ENCODE measurements around the gene DHCR24.
A peak's percentile ranks its signal among the peaks of the same experiment; 100 is the strongest.

DHCR24 gene

GRCh38 chr1:54889132-54889725 is 2.2 kb upstream of the DHCR24 start:
- no peak overlapping the region for H3K4me2 ChIP-seq
- H3K36me3 ChIP-seq, result no peaks in the 10 kb centered on the region
- peaks cover 0 to 13% (median 9%) of the 10 kb centered on the region in 11 experiments; a peak in 16 of 22 replicates for H3K9me3 ChIP-seq (replicated peaks in 1 of 11)
- H3K27ac ChIP-seq, result no peak overlapping the region
- no peak for TF ChIP-seq Cebpa-rat (IDR thresholded peaks at IDR 0.05)
- no peaks in the 10 kb centered on the region for H4K20me1 ChIP-seq
- H3K4me3 ChIP-seq, result no peak overlapping the region
- no peak overlapping the region for H3K9ac ChIP-seq
- peaks cover 0 to 12% (median 3%) of the 10 kb centered on the region in 10 experiments; a peak in 12 of 20 replicates for H3K4me1 ChIP-seq
- no peaks in the 10 kb centered on the region for H3K27me3 ChIP-seq

- Histone ChIP-seq H3K4me1 (peaks cover 0 to 20% (median 11%) of the 10 kb centered on the region in 10 experiments; a peak in 13 of 20 replicates), H3K9ac (no peak overlapping the region), H4K20me1 (no peaks in the 10 kb centered on the region), H3K36me3 (no peaks in the 10 kb centered on the region), H3K9me3 (replicated peaks in 1 of 11) (peaks cover 0 to 13% (median 9%) of the 10 kb centered on the region in 11 experiments; a peak in 16 of 22 replicates), H3K27me3 (no peaks in the 10 kb centered on the region), H3K4me3 (no peak overlapping the region), H3K4me2 (no peak overlapping the region), H3K27ac (no peak overlapping the region)
- TF ChIP-seq Cebpa-rat (IDR thresholded peaks at IDR 0.05), result no peak
Measured at GRCh38 chr1:54888080-54888733, 1.2 kb upstream of the DHCR24 start.

- TF ChIP-seq Cebpa-rat (IDR thresholded peaks at IDR 0.05), result no peak
- no peak overlapping the region for H3K27ac ChIP-seq
- peaks cover 0 to 18% (median 11%) of the 10 kb centered on the region in 10 experiments; a peak in 13 of 20 replicates for H3K4me1 ChIP-seq
- no peak overlapping the region for H3K9ac ChIP-seq
- H3K4me3 ChIP-seq, result no peak overlapping the region
- no peaks in the 10 kb centered on the region for H4K20me1 ChIP-seq
- H3K9me3 ChIP-seq (replicated peaks in 1 of 11), result peaks cover 0 to 13% (median 9%) of the 10 kb centered on the region in 11 experiments; a peak in 16 of 22 replicates
- H3K4me2 ChIP-seq, result no peak overlapping the region
- no peaks in the 10 kb centered on the region for H3K36me3 ChIP-seq
- H3K27me3 ChIP-seq, result no peaks in the 10 kb centered on the region
Measured at GRCh38 chr1:54887665-54888071, 673 bp upstream of the DHCR24 start.

- H3K4me1 ChIP-seq, result peaks cover 0 to 18% (median 11%) of the 10 kb centered on the region in 10 experiments; a peak in 13 of 20 replicates
- H3K9ac ChIP-seq, result no peak overlapping the region
- H3K27ac ChIP-seq, result no peak overlapping the region
- no peak overlapping the region for H3K4me3 ChIP-seq
- H3K4me2 ChIP-seq, result no peak overlapping the region
- TF ChIP-seq Cebpa-rat (IDR thresholded peaks at IDR 0.05), result no peak
- peaks cover 0 to 13% (median 9%) of the 10 kb centered on the region in 11 experiments; a peak in 16 of 22 replicates for H3K9me3 ChIP-seq (replicated peaks in 1 of 11)
- no peaks in the 10 kb centered on the region for H4K20me1 ChIP-seq
- H3K36me3 ChIP-seq, result no peaks in the 10 kb centered on the region
- no peaks in the 10 kb centered on the region for H3K27me3 ChIP-seq
Measured at GRCh38 chr1:54885807-54886723, 930 bp downstream of the DHCR24 start.

GRCh38 chr1:54885237-54885679 is 1.7 kb downstream of the DHCR24 start:
- no peak overlapping the region for H3K27ac ChIP-seq
- no peaks in the 10 kb centered on the region for H3K36me3 ChIP-seq

GRCh38 chr1:54884768-54885167 is 2.2 kb downstream of the DHCR24 start:
- peaks cover 0 to 15% (median 11%) of the 10 kb centered on the region in 11 experiments; a peak in 17 of 22 replicates for H3K9me3 ChIP-seq (replicated peaks in 1 of 11)
- H3K36me3 ChIP-seq, result no peaks in the 10 kb centered on the region
- no peak overlapping the region for H3K27ac ChIP-seq
- no peak overlapping the region for H3K4me3 ChIP-seq
- no peaks in the 10 kb centered on the region for H3K27me3 ChIP-seq
- no peaks in the 10 kb centered on the region for H4K20me1 ChIP-seq
- H3K4me1 ChIP-seq, result peaks cover 0 to 18% (median 11%) of the 10 kb centered on the region in 10 experiments; a peak in 13 of 20 replicates
- no peak for TF ChIP-seq Cebpa-rat (IDR thresholded peaks at IDR 0.05)
- no peak overlapping the region for H3K9ac ChIP-seq
- peak overlapping the region in 5 of 11 experiments; percentile 6 to 29 (median 21); a peak in 3 of 22 replicates for H3K4me2 ChIP-seq

More at GRCh38 chr1:54885237-54885679, 1.7 kb downstream of the DHCR24 start:
- Histone ChIP-seq H3K4me3 (no peak overlapping the region), H3K4me2 (no peak overlapping the region), H3K9me3 (replicated peaks in 1 of 11) (peaks cover 0 to 15% (median 11%) of the 10 kb centered on the region in 11 experiments; a peak in 16 of 22 replicates), H3K4me1 (peaks cover 0 to 18% (median 11%) of the 10 kb centered on the region in 10 experiments; a peak in 13 of 20 replicates), H4K20me1 (no peaks in the 10 kb centered on the region), H3K9ac (no peak overlapping the region), H3K27me3 (no peaks in the 10 kb centered on the region)
- no peak for TF ChIP-seq Cebpa-rat (IDR thresholded peaks at IDR 0.05)

GRCh38 chr1:54884135-54884586 is 2.8 kb downstream of the DHCR24 start:
- TF ChIP-seq Cebpa-rat (IDR thresholded peaks at IDR 0.05), result no peak
- Histone ChIP-seq H4K20me1 (no peaks in the 10 kb centered on the region), H3K9me3 (replicated peaks in 1 of 11) (peaks cover under 1 to 18% (median 11%) of the 10 kb centered on the region in 11 experiments; a peak in 17 of 22 replicates), H3K9ac (no peak overlapping the region), H3K4me1 (peaks cover 0 to 18% (median 11%) of the 10 kb centered on the region in 10 experiments; a peak in 13 of 20 replicates), H3K27ac (no peak overlapping the region), H3K4me2 (peak overlapping the region in 9 of 11 experiments; percentile 2 to 38 (median 12); a peak in 10 of 22 replicates), H3K4me3 (no peak overlapping the region), H3K27me3 (no peaks in the 10 kb centered on the region), H3K36me3 (no peaks in the 10 kb centered on the region)

GRCh38 chr1:54883349-54884102 is 3.5 kb downstream of the DHCR24 start:
- Histone ChIP-seq H3K9me3 (replicated peaks in 1 of 11) (peaks cover 4 to 22% (median 11%) of the 10 kb centered on the region in 11 experiments; a peak in 17 of 22 replicates), H3K36me3 (no peaks in the 10 kb centered on the region), H3K4me3 (no peak overlapping the region)

More at GRCh38 chr1:54883349-54884102, 3.5 kb downstream of the DHCR24 start:
- no peak for TF ChIP-seq Cebpa-rat (IDR thresholded peaks at IDR 0.05)
- Histone ChIP-seq H3K27ac (no peak overlapping the region), H3K27me3 (no peaks in the 10 kb centered on the region), H3K4me1 (peaks cover 0 to 18% (median 11%) of the 10 kb centered on the region in 10 experiments; a peak in 13 of 20 replicates), H3K4me2 (peak overlapping the region in 8 of 11 experiments; percentile 6 to 38 (median 24); a peak in 10 of 22 replicates), H4K20me1 (no peaks in the 10 kb centered on the region), H3K9ac (no peak overlapping the region)
